ENCODE data around the gene FOXP1.
"Not testable (repeated sequence)": the region's sequence is repeated elsewhere in the genome, so short reads cannot be mapped to it uniquely, and the experiment has no call there.

Gene FOXP1

DNA sequence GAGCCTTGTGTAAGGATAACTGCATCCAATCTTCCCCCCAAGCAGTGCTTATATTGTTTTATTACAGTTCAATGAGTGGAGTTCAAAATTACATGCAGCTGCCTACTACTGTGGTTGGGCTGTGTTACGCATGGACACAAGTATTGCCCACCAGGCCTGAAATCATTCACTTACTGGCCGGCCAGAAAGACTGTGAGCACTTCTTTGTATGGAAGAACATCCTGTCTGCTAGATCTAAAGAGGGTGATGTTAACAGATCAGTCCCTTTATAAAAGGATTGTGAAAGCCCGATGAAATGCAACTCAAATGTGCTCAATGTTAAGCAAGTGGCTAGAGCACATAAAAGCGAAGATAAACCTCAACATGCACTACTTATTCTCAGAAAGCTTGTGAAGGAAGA is 132.5 kb downstream of the FOXP1 start:
- no peak for DNase-seq (ENCODE audit: low read depth)

DNA sequence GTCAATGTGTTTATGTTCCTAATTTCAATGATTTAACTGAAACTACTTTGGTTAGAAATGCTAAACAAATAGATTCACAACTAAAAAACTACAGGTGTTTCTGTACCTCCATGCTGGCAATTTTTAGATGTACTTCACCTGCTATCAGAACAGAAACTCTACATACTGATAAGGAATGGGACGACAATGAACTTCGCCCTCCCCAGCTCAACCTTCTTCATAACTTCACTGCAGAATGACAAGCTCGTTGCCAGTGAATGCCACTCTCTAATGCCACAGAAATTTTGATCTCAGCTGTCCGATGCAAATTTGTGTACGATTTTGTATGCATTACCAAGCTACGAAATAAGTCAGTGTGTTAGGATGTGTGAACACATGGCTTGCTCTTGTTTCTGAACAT is 133.4 kb downstream of the FOXP1 start:
- DNase-seq (ENCODE audit: low read depth) = no peak

- DNase-seq (ENCODE audit: low read depth) = no peak
These were observed 135.7 kb downstream of the FOXP1 start for GRCh38 chr3:71447803-71448202.

DNA sequence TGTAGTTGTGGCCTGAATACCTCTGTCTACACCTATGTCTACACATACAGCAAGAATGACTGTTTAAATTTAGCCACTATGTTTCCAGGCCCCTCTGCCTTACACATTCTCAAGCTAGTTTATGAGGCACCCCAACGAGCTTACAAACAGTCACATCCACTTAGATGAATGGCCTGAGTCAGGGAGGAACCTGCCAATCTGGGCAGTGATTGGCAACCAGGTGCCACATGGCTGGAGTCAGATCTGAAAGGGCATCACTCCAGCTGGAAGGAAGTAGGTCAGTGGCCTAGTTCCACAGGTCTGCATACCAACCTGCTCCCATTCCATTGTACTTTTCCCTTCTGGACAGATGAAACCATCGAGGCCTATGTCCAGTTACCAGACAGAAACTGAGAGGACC is 136.3 kb downstream of the FOXP1 start:
- DNase-seq (ENCODE audit: low read depth) = no peak

GRCh38 chr3:71446734-71447133 is 136.8 kb downstream of the FOXP1 start:
- no peak for DNase-seq (ENCODE audit: low read depth)

DNA sequence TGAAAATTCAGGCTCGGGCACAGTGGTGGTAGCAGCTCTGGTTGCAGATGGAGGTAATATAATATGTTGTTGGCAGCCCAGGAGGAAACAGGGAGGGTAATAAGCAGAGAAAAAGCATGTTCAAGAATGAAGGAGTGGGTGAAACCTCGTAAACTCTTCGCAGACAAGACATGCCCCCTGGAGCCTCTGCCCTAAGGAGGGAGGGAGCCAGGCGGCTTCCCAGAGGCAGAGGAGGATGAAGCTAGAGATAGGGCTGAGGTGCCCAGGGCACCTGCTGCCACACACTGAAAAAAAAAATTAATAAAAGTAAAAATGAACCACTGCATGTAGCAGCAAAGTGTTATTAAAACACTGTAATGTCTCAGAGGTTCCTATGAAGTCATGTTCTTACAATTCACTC is 137.3 kb downstream of the FOXP1 start:
- no peak for DNase-seq (ENCODE audit: low read depth)

- no peak for DNase-seq (ENCODE audit: low read depth)
These were observed 138.7 kb downstream of the FOXP1 start for GRCh38 chr3:71444861-71445259.

DNA sequence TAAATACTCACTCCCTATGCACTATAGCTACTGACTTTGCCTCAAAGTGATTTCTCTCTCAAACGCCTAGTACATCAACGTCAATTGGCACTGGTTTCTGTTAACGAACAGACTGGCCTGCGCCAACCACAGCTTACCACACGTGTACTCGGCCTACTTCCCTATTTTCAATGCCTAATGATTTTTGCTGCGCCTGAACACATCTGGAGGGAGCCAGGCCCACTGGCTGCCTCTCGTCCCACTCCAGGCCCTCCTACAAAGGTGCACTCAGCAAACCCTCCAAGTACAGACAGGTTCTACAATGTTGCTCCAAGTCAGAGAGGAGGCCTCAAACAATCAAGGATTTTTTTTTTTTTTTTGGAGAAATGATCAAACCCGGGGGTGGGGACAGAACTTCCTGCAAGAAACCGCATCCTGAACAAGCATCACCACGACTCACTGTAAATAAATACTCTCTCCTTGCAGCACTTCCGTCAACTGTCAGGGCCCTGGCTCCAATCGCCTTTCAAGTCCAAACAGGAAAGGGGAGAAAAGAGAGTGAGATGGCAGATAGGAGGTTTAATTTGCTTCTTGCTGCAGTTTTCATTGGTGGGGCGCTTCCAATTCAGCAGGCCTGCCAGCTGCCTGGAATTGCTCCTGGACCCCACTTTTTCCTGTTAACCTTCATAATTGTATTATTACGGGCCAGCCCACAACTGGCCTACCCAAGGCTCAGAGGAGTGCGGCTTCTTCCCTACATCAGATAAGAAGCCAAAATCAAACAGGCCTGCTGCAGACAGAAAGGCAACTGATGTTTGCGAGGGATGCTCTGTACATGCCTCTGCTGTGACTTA is 139.3 kb downstream of the FOXP1 start:
- peak; percentile 35 for DNase-seq (ENCODE audit: low read depth)

- DNase-seq (ENCODE audit: low read depth) = no peak
These were observed 140.2 kb downstream of the FOXP1 start for GRCh38 chr3:71443332-71443731.

DNA sequence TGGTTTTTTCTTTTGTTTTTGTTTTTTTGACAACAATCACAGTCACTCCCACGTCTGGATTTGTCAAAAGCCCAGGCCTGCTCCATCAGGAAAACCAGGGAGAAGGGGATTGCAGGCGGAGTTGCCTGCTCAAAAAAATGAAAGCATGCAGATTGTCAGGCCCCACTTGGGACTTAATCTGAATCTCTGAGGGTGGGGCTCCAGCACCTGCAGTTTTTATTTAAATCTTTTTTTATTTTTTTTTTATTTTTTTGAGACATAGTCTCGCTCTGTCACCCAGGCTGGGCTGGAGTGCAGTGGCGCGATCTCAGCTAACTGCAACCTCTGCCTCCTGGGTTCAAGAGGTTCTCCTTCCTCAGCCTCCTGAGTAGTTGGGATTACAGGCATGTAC is 140.9 kb downstream of the FOXP1 start:
- DNase-seq (ENCODE audit: low read depth) = no peak

DNA sequence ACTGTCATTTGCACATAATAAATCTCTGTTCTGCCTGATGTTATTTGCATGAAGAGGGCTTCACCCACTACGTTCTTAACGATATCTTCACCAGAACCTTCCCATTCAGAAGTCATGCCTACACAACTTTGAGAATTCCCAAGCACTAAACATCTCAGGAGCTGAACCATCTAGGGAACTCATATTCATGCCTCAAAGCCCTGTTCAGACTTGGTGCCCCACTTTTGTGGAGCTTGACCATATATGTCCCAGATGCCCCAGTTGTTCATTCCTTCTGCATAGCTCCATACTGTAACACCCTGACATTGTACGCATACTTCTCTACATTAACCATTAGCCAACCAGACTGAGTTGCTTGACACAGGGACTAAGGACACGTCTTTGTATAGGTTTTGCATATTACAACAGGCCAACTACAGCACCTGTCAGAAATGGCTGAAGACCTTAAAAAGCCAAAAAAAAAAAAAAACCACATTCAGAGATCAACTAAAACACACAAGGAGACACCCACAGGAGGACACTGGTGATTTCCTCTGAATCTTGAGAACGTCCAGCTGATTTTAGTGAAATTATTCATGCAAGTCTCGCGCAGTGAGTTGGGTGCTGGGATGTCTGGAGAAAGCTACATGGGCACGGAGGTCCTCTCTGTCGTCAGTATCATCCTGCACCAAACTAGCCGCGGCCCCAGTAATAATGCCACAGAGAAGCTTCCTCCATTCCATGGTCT is 141.4 kb downstream of the FOXP1 start:
- DNase-seq (ENCODE audit: low read depth) = no peak

DNA sequence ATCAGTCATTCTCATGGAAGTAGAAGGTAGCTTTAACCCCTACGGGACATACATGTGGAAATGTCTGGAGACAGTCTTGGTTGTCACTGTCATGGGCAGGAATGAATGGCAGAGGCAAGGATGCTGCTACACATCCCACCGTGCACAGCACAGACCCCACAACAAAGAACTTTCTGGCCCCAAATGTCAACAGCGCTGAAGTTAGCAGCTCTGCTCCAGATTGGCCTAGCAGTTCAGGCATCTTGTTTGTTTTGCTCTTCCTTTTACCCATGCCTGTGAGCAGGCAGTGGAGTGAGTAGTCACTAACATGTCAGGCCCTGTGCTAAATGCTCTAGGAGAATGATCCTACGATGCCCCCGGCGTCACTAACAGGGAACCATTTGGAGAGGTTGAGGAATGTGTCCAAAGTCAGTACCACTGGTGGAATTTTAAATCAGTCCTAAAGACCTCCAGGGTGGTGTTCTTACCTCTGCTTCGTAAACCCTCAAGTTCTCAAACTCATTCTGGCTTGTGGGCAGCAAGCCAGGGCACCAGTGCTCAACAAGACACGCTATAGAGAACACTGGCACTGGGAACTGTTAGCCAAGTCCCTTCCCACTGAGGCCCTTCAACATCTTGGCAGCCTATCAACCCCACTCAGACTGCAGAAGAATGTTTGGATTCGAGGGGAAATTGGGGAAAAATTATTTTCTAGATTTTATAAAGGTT is 142.2 kb downstream of the FOXP1 start:
- no peak for DNase-seq (ENCODE audit: low read depth)

DNA sequence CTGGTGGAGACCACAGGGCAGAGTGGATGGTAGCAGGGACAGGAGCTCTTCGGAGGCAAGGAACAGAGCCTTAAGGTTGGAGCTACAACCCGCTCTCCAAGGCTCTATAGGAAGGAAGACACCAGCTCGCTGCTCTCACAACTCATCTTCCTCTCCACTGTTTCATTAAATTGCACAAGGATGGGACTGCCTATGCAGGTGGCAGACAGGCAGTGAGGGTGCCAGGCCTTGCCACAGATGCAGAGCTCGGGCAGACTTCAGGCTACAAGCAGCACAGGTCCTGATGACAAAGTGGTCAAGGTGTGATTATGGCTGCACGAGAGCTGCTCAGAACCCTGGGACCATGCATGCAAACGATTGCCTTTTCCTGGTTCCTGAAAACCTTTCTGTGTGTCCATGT is 144.6 kb downstream of the FOXP1 start:
- DNase-seq (ENCODE audit: low read depth) = no peak

- no peak for DNase-seq (ENCODE audit: low read depth)
These were observed 145.3 kb downstream of the FOXP1 start for GRCh38 chr3:71438071-71438685.

DNA sequence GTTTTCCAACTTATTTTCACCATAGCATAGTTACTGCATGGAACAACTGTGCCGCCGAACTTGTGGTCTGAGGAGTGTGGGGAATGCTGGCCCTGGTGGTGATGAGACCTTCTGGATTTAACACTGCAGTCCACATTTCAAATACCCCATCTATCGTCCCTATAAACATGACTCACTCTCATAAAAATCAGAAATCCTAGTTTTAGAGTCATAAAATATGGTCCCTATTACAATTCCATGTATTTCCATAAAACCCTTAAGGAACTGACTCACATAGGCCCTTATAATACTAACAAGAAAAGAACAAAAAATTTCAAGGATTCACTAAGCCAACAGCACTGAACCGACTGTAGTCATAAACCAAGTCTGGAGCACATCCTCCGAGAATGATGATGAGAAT is 147.2 kb downstream of the FOXP1 start:
- peak; percentile 26 for DNase-seq (ENCODE audit: low read depth)

- DNase-seq (ENCODE audit: low read depth) = not testable (repeated sequence)
These were observed 147.7 kb downstream of the FOXP1 start for GRCh38 chr3:71435836-71436235.

- DNase-seq (ENCODE audit: low read depth) = no peak
These were observed 149.9 kb downstream of the FOXP1 start for GRCh38 chr3:71433631-71434030.

DNA sequence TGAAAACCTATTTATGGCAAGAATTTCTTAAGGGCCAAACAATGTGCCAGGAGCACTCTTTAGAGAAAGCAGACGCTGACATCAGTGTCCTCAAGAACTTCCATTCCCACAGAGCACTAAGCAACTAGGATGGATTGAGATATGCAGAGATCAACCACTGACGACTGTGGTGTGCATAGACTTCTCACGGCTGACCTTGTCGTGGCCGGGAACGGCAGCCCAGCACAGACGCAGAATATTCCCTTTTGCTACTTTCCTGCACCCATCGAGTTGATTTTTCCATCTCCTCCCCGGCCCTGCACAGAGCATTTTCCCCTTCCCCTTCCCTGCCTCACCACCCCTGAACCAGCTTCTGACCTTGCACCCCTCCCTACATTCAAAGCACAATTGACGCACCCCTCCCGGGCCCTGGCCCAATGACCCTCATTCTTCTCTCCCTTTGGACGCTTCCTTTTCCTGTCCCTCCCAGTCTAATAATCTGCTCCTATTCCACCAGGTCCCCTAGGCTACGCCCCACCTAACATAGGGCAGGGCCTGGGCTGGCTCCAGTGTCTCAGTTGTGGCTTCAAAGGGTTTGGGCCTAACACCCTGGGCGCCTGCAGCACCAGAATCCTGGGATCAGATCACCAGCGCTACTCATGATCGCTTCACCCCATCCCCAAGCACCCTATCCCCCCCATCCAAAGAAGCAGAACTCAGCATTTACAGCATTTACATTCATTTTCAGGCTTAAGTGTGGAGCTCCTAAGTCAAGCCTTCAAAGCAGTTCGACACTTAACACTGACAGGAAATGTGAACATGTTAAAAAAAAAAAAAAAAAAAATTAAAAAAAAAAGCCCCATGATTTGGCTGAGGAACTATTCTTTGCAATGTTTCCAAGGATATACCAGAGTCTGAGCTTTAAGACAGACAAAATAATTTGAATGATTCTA is 151.2 kb downstream of the FOXP1 start:
- DNase-seq (ENCODE audit: low read depth) = no peak

GRCh38 chr3:71430941-71431552 is 152.5 kb downstream of the FOXP1 start:
- DNase-seq (ENCODE audit: low read depth) = no peak

- no peak for DNase-seq (ENCODE audit: low read depth)
These were observed 153.9 kb downstream of the FOXP1 start for GRCh38 chr3:71429597-71429988.
